ENCODE data around the gene KANTR.

GRCh38 chrX:53163436-53163835 is 69.5 kb downstream of the KANTR start:
- TF ChIP-seq POLR2AphosphoS5 (IDR thresholded peaks at IDR 0.05; ENCODE audit: low read depth, low read length), result no peak
- TF ChIP-seq REST (IDR thresholded peaks at IDR 0.05; ENCODE audit: insufficient read depth in 1 of 2, low read depth in 2 of 2, low read length in 2 of 2), result no peak
- no peak for TF ChIP-seq SIN3A (IDR thresholded peaks at IDR 0.05; ENCODE audit: borderline replicate concordance, insufficient read depth, low read length)
- no peak for TF ChIP-seq TAF1 (IDR thresholded peaks at IDR 0.05; ENCODE audit: borderline replicate concordance, insufficient read depth, low read length)

Data from PFSK-1 (cell line).